Germinal center (tissue), 1 donor: ENCODE measurements around the gene CR2.
"Not testable (repeated sequence)": the region's sequence is repeated elsewhere in the genome, so short reads cannot be mapped to it uniquely, and the experiment has no call there.

Source experiments
- DNase-seq: peaks from one replicate; pipeline ENCODE4 v3.0.0; 2012; ENCODE audit warnings: mixed read lengths, low spot score

The CR2 gene

DNA sequence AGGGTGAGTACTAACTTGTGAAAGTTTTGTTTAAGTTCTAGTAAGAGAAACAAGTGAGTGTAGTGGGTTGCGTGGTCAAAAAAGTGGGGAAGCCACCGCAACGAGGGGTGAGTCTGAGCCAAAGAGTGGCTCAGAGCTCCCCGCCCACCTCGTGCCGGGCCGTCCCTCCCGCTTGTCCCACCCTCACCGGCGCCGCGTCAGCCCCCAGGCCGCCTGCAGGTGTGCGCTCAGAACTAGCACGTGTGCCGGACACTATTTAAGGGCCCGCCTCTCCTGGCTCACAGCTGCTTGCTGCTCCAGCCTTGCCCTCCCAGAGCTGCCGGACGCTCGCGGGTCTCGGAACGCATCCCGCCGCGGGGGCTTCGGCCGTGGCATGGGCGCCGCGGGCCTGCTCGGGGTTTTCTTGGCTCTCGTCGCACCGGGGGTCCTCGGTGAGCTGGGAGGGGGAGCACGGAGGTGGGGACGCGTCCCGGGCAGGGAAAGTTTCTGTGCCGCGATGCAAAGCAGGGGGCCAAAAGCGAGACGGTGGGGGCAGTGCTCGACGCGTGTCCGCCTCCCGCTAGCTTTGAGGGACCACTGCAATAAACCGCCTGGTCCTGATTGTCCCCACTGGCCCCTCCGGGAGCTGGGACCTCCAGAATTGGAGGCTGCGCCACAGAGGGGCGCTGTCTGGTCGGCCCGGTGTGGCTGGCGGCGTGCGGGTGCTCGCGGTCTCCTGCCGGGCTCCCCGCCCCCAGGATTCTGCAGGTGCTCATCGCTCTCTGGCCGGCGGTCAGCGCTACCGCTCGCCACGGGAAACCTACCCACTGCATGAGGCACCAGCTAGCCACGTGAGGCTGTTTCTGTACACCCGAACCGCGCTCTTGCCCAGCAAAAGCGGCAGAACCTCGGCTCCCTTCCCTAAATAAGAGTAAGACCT, at the start of gene CR2:
CR2 (plus strand) TSS at position 283 of the 919 bp plus-strand sequence; CDS start at position 374, 91 bp downstream.
- DNase-seq, result peak; percentile 82

DNA sequence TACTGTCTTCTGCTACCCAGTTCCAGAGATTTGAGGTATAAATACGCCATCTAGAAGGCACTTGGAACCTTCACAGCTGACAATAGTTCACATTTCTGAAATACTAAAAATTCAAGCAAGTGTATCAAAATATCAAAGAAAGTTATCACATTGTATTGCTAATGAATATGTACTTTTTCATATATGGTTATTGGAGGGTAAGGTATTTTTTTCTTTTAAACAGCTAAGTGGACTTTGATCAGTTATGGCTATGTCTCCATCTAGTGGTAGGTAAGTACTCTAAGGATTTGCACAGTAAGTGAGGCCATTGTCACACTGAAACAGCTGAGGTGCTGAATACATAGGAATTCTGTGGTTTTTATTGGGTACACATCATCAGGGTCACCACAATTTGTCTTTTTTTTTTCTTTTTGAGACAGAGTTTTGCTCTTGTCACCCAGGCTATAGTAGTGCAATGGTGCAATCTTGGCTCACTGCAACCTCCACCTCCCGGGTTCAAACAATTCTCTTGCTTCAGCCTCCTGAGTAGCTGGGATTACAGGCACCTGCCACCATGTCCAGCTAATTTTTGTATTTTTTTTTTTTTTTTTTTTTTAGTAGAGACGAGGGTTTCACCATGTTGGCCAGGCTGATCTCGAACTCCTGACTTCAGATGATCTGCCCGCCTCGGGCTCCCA, 49.1 kb upstream of the CR2 start:
- peak; percentile 70 for DNase-seq

DNA sequence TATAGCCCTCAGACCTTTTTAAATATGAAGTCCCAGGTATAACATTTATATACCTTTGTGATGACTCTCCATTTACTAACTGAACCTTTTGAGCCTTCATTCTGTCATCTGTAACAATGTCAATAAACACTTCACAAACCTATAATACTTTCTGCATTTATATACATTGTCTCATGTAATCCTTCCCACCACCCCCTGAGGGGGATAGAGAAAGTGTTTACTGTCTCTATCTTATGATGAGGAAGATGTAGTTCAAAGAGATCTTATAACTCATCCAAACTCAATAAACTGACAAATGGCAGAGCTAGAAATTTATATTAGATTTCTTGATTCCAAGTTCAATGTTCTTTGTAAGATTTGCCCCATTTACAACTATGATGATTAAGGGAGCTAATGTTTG, 48.3 kb upstream of the CR2 start:
- DNase-seq, result no peak

DNA sequence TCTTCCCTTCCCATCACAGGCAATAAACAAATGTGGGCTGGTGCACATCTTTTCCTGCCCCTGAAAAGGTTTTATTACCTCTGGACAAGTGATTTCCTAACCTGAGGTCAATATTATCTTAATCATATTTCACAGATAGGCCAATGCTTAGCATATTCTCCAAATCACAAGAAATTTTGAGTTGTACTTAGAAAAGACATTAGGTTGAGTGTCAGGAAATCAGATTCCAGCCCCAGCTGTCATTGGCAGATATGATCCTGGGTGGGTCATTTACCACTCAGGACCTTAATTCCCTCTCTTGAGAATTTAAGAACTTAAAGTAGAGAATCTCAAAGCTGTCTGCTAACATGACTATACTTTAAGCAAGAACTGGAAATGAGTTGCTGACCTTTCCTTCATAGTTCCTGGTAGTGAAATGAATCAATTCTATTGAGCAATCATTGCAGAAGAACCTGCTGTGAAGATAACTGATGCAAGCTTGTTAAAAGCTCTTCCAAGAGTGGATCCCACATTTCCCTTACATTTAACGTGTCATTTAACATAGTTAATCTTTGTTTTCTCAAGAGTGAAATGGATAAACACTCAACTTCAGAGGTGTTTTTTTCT, 46.4 kb upstream of the CR2 start:
- DNase-seq, result no peak

DNA sequence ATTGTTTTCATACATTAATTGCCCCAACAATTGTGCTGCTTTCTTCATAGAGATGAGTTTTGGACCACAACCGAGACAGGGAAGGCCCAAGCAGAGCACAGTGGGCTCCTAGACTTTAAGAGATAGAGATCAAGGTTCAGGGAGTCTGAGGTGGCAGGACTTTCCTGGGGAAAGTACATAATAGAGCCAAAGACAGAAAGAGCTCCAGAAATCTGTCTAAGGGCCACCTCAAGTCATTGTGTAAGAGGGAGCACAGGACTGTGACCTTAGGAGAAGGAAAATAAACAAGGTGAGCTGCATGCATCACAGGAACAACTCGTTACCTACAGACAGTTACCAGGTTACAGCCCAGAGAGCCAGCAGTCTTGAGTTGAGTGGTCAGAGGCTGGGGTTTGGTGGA, 41.3 kb upstream of the CR2 start:
- DNase-seq, result no peak

DNA sequence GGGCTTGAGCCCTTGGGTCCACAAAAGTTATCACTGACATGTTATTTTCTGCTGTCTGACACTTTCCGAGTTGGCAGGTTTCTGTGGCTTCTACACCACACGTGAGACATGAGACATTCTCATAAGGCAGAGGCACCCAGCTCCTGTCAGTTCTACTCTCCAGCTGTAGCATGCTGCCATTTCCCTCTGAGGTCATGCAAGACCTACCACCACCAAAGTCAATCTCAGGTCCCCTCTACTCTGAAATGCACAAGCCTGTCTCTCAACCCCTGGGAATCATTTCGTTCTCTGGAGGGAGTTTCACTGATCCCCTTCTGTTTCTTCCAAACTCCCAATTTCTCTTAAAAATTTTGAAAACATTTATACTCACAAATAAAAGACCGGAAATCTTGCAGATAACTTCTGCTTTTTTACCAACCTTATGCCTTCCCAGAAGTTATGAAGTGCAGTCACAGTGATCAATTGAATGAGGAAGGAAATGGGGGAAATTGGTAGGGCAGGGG, 39.5 kb upstream of the CR2 start:
- DNase-seq, result peak; percentile 58

DNA sequence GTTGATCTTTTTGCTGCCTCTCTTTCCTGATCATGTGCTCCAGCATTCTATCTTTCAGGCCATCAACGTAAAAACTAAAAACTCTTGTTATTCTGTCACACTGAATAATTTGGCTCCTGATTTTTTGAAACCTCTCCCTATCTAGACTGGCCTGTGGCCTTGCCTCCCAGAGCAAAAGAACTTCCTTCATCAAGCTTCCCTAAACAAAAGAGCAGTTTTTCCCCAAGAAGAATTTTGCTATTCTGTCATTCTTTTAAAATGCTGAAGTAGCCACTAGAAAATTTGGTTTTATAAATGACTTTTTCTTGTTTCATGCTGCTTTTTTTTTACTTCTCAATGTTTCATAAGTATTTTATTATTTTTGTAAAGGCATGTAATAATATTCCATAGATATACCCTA, 37.1 kb upstream of the CR2 start:
- DNase-seq, result no peak

DNA sequence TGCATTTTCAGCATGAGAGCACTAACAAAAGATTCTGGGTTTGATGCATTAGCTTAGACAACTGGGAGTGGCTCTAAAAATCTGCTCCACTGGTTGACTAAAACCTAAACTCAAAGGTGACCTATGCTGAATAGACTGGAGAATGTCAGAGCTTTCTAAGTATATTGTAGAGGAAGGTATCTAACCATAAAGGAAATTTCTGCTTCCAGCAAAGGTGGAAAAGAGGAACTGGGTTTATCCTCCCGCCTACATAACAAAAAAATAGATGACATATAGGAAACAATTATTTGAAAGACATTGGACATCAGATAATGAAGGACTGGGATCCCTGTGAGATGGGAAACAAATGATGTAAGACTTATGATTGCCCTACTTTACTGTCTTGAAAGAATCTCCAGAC, 35.8 kb upstream of the CR2 start:
- DNase-seq, result no peak

DNA sequence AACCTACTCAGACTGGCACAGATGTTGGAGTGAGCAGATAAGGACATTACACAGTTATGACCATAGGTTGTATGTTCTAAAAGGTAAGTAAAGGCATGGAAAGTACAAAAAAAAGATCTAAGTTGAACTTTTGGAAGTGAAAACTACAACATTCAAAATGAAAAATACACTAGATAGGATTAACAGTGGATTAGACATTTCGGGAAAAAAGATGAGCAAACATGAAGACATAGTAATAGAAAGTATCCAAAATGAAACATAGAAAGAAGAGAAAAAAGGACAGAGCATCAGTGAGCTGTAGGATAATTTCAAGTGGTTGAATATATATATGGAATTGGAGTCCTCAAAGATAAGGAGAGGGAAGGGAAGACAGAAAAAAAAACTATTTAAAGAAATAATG, 34.0 kb upstream of the CR2 start:
- DNase-seq, result no peak

DNA sequence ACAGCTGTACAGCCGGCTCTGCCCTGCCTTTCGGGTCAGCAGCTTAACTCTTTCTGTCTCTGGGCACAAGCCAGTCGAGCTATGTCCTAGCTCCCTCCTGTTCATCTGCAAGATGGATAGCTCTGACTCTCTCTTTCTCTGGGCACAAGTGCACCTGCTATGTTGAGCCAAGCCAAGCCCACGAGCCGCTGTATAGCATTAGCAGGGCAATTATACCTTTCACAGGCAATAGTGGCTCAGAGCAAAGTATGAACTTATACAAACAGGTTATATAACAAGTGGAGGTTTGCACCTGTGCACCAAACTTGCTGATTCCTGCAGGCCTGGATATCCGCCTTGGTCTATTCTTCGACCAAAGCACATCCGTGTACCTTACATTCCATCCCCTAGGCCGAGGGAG, 33.0 kb upstream of the CR2 start:
- no peak for DNase-seq

DNA sequence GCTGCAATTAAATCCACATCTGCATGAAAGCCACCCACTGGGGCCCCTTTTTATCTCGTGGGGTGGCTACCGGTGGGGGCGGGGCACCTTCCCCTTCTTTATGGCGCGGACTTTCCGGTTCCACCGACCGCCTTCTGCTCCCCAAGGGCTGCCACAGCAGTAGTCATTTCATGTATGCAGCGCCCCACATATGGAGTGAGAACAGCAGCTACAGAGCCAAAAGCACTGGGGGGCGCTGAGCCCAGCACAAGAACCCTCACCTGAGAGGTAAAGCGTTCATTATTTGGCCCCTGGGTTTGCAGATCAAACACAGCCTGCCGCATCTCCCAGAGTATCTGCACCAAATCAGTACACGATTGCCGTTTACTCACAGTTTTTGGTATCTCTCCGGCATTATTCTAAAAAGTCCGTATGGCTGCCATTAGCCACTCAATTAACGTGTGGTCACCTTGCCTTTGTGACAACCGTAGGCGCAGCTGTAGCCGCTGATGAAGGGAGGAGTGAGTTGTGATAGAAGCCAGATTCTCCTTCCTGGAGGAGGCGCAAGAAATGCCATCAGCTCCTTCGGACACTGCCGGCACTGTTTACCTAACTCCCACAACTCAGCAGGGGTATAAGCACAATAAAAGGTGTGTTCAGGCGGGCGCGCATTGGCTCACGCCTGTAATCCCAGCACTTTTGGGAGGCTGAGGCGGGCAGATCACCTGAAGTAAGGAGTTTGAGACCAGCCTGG, 30.4 kb upstream of the CR2 start:
- DNase-seq, result peak; percentile 33

DNA sequence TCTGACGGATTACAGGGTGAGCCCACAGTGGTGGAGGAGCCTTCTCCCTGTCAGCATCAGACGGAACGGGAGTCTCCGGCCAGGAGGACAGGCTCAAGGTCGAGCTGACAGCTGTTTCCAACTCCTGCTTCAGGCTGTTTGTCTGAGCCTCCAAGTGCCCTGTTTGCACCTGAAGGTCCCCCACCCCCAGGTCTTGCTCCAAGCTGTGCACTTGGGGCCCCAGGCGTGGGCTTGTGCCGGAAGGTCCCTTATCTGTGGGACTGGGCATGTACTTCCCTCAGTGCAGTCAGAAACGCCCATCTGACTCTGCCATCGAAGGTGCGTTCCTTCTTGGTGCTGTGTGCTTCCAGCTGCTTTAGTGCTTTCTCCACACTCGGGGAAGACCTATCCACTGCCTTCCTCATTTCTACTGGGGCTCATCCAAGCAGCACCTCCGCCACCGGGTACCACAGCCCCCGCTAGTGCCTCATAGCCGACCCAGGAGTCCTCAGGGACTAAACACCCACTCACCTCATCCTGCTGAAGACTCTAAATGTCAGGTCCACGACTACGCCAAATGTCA, 29.5 kb upstream of the CR2 start:
- DNase-seq, result peak; percentile 51

DNA sequence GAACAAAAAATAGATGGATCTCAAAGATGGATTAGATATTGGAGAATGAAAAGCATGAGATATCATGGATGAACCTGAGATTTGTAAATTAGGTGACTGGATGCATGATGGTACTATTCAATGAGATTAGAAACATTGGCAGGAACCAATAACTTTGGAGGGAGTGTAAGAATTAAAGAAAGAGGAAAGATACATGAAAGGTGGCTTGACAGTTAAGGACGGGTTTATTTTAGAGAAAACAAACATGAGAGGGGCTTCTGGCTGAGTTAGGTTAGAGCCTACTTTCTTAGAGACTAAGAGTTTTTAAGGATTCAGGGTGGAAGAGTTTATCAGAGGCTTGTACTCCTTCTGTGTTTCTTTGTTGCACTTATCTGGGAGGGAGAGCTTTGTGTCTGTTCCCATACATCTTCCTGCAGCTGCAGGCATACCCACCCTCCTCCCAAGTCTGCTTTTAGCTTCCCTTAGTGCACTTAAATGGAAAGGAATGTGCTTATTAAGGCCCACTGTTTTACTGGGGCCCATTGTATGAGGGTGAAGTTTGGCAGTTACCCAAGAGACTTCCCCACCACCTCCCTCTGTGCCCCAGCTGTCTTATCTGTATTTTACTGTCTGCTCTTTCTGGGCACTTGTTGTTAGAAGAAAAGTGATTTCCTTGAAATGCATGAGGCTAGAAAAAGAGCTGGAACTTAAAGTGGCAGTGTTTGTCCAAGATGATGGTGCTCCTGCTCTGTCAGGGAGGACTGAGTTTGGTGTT, 26.1 kb upstream of the CR2 start:
- no peak for DNase-seq

DNA sequence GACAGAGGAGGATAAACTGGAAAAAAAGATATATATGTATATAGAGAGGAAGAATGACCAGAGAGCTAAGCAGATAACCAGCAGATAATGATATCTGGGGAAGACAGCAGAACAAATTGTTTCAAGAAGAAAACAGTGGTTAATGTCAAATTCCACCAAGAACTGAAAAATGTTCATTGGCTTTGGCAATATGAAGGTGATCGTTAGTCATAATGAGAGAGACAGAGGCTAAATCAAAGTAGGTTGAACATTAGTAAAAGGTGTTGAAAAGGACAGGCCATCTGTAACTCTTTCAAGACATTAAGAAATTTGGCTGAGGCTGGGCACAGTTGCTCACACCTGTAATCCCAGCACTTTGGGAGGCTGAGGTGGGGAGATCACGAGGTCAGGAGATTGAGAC, 25.3 kb upstream of the CR2 start:
- no peak for DNase-seq

DNA sequence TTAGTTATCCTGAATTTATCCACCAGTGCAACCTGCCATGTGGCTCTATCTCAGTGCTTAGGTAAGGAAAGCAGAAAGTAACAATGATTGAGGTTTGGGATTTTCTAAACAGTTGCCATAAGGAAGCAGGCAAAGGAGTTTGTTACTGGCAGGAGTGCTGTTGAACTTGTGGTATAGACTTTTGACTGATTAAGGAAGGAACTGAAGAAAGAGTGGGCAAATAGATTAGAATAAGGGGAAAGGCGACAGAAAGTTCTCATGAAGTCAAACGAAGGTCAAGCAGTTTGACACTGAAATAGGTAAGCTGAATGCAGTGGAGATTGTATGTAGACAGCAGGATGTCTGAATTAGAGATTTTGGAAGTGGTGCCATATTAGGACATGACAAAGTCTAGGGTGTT, 24.2 kb upstream of the CR2 start:
- DNase-seq, result no peak

DNA sequence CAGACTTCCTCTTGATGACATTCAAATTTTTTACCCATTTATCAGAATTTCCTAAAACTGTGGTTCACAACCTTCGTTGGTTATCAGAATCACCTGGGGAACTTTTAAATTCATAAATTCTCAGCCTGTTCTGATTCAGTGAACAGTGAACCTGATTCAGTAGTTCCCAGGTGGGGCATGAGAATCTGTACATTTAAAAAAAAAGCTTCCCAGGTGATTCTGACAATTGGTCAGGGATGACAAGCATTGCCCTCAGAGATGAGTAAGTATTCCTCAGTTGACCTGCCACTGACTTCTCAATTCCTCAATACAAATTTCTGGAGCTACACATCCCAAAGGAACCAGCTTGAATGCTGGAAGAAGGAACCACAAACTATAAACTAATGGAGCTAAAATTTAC, 23.5 kb upstream of the CR2 start:
- peak; percentile 46 for DNase-seq

DNA sequence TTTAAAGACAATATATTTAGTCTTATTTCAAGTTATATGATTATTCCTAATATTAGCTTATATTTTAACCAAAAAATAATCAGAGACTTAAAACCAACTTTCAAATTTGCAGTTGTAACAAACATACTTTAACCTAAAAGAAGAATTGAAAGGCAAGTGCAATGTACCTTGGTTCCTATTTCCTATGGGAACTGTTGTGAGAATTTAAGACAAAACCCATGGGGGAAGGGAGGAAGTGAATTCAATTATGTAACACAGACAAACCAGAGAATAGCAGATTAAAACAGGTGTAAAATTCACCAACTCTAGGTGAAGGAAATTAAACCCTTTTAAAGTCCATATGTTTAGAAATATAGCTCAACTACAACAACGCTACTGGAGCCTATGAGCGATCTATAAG, 22.6 kb upstream of the CR2 start:
- peak; percentile 34 for DNase-seq

DNA sequence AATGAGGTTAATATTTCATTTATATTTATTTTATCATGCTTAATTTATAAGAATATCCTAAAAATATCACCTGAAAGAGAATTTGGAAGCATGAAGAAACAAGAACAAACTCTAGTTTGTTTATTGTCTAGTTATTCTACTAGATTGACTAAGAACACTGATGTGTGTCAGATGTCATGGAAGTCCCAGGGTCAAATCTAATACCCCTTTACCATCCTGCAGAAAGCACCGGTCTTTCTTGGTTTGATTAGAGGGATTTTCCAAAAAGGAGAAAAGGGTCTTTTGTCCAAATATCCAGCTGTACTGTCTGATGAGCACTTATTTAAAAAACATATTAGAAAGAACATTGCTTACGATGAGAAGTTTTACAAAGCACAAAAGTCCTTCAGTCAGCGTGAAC, 20.7 kb upstream of the CR2 start:
- DNase-seq, result no peak

DNA sequence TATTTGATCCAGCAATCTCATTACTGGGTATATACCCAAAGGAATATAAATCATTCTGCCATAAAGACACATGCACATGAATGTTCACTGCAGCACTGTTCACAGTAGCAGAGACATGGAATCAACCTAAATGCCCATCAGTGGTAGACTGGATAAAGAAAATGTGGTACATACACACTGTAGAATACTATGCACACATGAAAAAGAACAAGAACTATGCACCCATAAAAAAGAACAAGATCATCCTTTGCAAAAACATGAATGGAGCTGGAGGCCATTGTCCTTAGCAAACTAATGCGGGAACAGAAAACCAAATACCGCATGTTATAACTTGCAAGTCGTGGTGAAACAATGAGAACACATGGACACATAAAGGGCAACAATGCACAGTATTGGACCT, 17.4 kb upstream of the CR2 start:
- DNase-seq, result not testable (repeated sequence)

DNA sequence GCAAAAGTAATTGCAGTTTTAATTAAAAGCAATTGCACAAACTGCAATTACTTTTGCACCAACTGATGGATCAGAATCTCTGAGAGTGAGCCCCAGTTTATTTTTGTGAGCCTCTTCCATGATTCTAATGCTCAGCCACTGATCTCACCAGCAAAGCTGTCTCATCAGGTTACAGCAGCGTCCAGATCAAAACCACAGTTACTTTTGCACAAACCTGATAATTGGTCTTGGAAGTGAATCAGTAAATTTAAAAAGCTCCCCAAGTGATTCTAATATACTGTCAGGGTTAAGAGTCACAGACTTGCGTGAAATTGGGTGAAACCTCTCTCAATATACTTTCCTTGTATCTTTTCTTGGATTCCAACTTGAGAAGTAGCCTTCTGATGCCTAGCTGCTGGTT, 13.5 kb upstream of the CR2 start:
- no peak for DNase-seq
